ENCODE measurements around the gene ERBB3. TPM values are rescaled to one million over a fixed set of nuclear protein-coding genes. Genes with fewer than 3 reads are reported as not detected.

The ERBB3 gene
- total RNA-seq, 1 donor from 2014 or later = 144 TPM

DNA sequence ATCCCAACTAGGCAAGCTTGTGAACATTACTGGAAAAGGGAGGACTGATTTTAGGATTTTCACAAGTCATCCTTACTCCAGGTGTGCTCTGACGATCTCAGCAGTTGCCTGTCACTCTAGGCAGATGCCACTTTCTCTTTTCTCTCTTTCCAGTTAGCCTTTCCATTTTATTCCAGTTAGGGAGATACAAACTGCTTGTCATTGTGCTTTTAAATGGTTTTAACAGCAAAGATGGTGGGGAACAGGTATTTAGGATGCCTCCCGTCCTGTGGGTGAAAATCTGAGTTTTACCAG, 25.6 kb downstream of the ERBB3 start:
- peak overlapping the region; percentile 98 for H3K4me3 Mint-ChIP-seq
- no peaks in the 10 kb centered on the region for H3K9me3 Mint-ChIP-seq
- H3K27me3 Mint-ChIP-seq (ENCODE audit: low read depth) = no peaks in the 10 kb centered on the region
- no peak for DNase-seq (ENCODE audit: low read depth, low spot score)
- peak overlapping the region; percentile 97 for H3K27ac Mint-ChIP-seq (ENCODE audit: unreplicated experiment)
- H3K4me1 Mint-ChIP-seq = peaks cover 37% of the 10 kb centered on the region
- TF ChIP-seq, protein P1, sequence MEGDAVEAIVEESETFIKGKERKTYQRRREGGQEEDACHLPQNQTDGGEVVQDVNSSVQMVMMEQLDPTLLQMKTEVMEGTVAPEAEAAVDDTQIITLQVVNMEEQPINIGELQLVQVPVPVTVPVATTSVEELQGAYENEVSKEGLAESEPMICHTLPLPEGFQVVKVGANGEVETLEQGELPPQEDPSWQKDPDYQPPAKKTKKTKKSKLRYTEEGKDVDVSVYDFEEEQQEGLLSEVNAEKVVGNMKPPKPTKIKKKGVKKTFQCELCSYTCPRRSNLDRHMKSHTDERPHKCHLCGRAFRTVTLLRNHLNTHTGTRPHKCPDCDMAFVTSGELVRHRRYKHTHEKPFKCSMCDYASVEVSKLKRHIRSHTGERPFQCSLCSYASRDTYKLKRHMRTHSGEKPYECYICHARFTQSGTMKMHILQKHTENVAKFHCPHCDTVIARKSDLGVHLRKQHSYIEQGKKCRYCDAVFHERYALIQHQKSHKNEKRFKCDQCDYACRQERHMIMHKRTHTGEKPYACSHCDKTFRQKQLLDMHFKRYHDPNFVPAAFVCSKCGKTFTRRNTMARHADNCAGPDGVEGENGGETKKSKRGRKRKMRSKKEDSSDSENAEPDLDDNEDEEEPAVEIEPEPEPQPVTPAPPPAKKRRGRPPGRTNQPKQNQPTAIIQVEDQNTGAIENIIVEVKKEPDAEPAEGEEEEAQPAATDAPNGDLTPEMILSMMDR (conservative IDR thresholded peaks at IDR 0.05) = no peak
- H3K36me3 Mint-ChIP-seq (ENCODE audit: low read depth) = peaks cover 12% of the 10 kb centered on the region

DNA sequence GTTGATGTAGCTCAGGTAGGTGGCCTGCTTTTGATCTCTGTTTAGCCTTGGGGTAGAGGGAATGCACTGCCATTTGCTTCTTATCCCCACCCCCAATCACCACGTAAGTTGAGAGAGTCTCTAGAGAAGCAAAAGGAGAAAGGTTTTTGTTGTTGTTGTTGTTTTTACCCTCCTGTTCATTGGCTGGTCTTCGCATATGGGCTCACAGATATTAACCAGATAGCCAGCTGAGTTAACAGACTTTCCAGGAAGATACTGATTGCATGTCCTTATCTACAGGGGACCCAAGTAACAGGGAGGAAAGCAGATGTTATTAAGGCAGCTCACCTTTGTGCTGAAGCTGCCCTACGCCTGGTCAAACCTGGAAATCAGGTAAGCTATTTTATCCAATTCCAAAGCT, 27.3 kb downstream of the ERBB3 start:
- peak overlapping the region; percentile 54 for H3K4me3 Mint-ChIP-seq
- TF ChIP-seq, protein P1 (conservative IDR thresholded peaks at IDR 0.05) = no peak
- DNase-seq (ENCODE audit: low read depth, low spot score) = no peak
- H3K27me3 Mint-ChIP-seq (ENCODE audit: low read depth) = no peaks in the 10 kb centered on the region
- no peak overlapping the region for H3K27ac Mint-ChIP-seq (ENCODE audit: unreplicated experiment)
- H3K9me3 Mint-ChIP-seq = no peaks in the 10 kb centered on the region
- peaks cover 37% of the 10 kb centered on the region for H3K4me1 Mint-ChIP-seq
- peaks cover 20% of the 10 kb centered on the region for H3K36me3 Mint-ChIP-seq (ENCODE audit: low read depth)

DNA sequence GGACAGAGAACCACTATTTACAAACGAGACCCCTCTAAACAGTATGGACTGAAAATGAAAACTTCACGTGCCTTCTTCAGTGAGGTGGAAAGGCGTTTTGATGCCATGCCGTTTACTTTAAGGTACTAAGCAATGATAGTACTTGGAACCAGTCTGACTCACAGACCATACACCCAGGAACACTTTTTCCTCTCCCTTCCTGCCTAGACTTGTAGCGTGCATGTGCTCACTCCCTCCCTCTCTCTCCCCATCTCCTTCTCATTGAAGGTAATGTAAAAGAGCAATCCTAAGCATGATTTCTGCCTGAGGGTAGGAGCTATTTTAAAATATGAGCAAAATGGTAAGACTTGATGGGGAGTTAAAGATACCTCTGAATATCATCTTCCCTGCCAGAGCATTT, 30.6 kb downstream of the ERBB3 start:
- TF ChIP-seq, protein P1 (conservative IDR thresholded peaks at IDR 0.05) = no peak
- Mint-ChIP-seq H3K27me3 (ENCODE audit: low read depth) (no peaks in the 10 kb centered on the region), H3K36me3 (ENCODE audit: low read depth) (peaks cover 31% of the 10 kb centered on the region), H3K27ac (ENCODE audit: unreplicated experiment) (no peak overlapping the region), H3K9me3 (no peaks in the 10 kb centered on the region), H3K4me3 (peak overlapping the region; percentile 47), H3K4me1 (peaks cover 18% of the 10 kb centered on the region)
- no peak for DNase-seq (ENCODE audit: low read depth, low spot score)

DNA sequence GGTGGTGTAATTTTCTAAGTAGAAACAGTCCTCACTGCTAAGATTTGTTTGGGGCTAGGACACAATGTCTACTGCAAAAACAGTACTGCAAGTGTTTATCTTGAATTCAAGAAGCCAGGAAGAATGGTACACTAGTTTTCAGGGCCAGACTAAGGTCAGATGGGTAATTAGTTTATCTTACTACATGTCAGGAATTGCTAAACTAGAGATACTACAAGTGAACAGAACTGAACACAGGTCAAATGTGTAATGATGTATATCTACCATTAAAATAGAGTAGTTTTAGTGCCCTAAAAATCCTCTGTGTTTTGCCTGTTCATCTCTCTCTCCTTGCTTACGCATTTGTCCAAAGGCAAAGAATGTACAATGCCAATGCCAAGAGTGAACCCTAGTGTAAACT, 34.1 kb downstream of the ERBB3 start:
- Mint-ChIP-seq H3K4me3 (peak overlapping the region; percentile 73), H3K27me3 (ENCODE audit: low read depth) (peaks cover 9% of the 10 kb centered on the region), H3K9me3 (no peaks in the 10 kb centered on the region), H3K4me1 (peaks cover 24% of the 10 kb centered on the region), H3K36me3 (ENCODE audit: low read depth) (peaks cover 37% of the 10 kb centered on the region), H3K27ac (ENCODE audit: unreplicated experiment) (no peak overlapping the region)
- TF ChIP-seq, protein P1 (conservative IDR thresholded peaks at IDR 0.05) = no peak
- DNase-seq (ENCODE audit: low read depth, low spot score) = no peak

DNA sequence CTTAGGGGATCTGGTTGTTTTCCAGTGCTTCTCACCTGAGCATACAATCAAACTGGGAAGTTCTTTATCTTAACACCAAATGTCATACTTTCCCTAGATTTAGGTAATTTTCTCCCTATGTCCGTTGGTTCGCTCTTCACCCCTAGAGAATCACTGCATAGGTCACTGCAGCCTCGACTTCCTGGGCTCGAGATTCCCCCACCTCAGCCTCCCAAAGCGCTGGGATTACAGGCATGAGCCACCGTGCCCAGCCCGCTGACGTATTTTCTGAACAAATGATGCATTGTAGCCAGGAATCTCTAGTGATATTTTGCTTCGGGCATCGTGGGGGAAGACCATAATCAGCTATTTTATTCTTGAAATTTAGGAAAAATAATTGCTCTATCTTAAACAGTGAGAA, 35.4 kb downstream of the ERBB3 start:
- no peak for DNase-seq (ENCODE audit: low read depth, low spot score)
- Mint-ChIP-seq H3K27me3 (ENCODE audit: low read depth) (peaks cover 11% of the 10 kb centered on the region), H3K4me3 (peak overlapping the region; percentile 97), H3K36me3 (ENCODE audit: low read depth) (peaks cover 32% of the 10 kb centered on the region), H3K9me3 (no peaks in the 10 kb centered on the region), H3K27ac (ENCODE audit: unreplicated experiment) (peak overlapping the region; percentile 100), H3K4me1 (peaks cover 31% of the 10 kb centered on the region)
- TF ChIP-seq, protein P1 (conservative IDR thresholded peaks at IDR 0.05) = no peak
